T-helper 9 cell (primary cell): ENCODE measurements around the gene ABT1.
A peak's percentile ranks its signal among the peaks of the same experiment; 100 is the strongest.

ENCODE experiments used
- DNase-seq: peaks from one replicate; pipeline ENCODE4 v3.0.0-alpha.2; 2020

Gene ABT1

DNA sequence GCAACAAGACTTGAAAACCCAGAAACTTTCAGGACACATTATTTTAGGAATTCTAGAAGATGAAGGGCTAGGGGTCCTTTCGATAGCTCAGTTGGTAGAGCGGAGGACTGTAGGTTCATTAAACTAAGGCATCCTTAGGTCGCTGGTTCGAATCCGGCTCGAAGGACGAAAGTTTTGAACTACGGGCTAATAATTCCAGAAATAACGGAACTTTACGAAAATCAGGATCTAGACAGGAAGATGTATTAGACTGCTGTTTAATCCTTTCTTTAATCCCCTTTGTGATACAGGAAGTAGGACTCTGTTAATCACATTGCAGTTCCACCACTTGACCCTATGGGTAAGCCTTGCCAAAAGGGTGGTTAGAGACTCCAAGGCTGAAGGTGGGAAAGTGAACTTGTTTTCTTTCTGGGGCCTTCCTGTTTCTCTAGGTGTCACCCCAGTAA is 21.2 kb upstream of the ABT1 start:
- no peak for DNase-seq

DNA sequence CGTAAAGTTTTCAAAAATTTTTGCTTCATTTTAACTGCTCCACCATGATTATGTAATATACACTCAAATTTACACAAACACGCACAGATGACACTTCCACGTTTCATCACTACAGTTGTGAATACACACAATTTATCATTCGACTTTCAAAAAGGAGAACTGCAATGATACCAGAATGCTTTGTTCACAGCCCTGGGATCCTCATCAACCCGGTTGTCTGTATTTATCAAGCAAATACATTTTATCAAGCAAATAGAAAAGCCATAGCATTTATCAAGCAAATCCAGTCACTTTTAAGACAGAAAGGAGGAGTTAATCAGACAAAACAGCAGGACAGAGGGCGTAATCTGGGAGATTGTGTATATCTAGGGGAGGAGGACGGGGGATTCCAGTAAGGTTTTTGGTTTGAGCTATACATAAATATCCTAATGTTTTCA is 20.3 kb upstream of the ABT1 start:
- no peak for DNase-seq

DNA sequence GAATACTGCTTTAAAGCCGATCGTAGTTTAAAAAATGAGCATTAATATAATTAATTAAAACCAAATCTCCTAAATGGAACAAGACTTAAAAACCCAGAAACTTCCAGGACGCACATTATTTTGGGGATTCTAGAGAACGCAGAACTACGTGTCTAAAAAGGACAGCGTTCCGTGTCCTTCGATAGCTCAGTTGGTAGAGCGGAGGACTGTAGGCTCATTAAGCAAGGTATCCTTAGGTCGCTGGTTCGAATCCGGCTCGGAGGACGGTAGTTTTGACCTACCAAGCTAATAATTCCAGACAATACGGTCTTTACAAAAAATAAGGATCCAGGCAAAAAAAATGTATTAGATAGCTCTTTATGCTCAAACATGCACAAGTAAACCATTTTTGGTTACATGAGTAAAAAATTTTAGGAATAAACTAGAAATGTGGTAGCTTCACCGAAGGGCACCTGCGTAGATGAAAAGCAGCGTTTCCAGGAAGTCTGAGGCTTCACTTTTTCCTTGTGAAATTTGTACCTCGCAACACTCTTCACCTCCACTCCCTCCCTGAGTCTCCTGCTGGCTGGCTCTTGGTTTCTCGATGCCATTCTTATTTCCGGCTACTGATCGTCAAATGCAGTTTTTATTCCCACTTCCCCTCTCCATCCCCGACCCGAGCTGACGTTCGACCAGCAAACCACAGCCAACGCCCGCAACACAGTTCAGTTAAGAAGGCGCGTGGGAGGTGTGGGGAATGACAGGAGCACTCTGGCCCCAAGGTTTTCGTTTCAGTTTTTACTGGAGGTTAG is 19.6 kb upstream of the ABT1 start:
- DNase-seq: peak; percentile 49

DNA sequence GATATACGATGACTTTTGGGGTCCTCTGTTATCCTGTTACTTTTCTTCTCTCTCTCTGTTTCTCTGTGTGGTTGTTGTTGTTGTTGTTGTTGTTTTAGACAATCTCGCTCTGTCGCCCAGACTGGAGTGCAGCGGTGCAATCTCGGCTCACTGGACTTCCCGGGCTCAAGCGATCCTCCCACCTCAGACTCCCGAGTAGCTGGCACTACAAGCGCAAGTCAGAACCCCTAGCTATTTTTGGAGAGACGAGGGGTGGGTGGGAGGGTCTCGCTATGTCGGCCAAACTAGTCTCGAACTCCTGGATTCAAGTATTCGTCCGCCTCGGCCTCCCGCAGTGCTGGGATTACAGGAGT is 19.1 kb upstream of the ABT1 start:
- DNase-seq: no peak

DNA sequence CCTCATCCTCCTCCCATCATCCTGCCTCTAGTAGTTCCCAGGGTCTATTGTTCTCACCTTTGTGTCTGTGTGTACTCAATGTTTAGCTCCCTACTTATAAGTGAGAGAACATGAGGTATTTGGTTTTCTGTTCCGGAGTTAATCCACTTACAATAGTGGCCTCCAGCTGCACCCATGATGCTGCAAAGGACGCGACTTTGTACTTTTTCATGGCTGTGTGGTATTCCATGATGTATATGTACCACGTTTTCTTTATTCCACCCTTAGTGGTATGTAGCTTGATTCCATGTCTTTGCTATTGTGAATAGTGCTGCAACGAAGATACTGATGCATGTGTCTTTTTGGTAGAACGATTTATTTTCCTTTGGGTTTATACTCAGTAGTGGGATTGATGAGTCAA is 18.5 kb upstream of the ABT1 start:
- no peak for DNase-seq

DNA sequence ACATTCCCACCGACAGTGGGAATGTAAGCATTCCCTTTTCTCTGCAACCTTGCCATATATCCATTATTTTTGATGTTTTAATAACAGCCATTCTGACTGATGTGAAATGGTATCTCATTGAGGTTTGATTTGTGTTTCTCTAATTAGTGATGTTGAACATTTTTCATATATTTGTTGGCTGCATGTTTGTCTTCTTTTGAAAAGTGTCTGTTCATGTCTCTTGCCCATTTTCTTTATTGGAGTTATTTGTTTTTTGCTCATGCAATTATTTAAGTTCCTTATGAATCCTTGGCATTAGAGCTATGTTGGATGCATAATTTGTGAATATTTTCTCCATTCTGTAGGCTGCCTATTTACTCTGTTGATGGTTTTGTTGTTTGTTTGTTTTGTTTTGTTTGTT is 18.0 kb upstream of the ABT1 start:
- DNase-seq: no peak

DNA sequence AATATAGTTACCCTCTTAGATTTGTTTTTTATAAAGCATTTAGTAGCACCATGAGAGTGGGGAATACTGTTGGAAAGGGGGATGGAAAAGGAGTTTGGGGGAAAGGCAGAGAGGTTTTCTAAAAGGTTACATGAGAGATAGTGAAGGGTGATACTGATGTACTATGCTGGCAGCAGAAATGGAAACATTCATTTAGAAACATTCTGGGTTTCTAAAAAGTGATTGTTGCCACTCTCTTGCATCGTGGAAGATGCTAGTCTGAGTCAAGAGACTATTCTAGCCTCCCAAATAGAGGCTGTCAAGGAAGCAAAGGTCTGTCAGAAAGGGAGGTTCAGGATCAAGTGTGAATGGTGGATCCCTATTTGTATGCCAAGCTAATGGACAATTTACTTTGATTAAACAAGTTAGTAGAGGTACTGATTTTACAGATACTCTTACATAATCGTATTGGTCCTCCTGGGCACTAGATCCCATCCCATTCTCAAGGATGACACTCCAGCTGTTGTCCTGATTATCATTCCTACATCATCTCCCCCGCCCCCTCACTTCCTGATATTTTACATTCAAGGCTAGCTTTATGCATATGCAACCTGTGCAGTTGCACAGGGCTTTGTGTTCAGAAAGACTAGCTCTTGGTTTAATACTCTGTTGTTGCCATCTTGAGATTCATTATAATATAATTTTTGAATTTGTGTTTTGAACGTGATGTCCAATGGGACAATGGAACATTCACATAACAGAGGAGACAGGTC is 15.4 kb upstream of the ABT1 start:
- DNase-seq: no peak

DNA sequence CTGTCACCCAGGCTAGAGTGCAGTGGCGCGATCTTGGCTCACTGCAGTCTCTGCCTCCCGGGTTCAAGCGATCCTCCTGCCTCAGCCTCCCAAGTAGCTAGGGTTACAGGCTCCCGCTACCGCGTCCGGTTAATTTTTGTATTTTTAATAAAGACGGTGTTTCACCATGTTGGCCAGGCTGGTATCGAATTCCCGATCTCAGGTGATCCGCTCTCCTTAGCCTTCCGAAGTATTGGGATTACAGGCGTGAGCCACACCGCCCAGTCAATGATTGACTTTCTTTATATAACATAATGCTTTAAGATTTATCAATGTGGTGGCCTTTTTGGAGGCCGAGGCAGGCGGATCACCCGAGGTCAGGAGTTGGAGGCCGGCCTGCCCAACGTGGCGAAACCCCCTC is 7.8 kb upstream of the ABT1 start:
- no peak for DNase-seq

DNA sequence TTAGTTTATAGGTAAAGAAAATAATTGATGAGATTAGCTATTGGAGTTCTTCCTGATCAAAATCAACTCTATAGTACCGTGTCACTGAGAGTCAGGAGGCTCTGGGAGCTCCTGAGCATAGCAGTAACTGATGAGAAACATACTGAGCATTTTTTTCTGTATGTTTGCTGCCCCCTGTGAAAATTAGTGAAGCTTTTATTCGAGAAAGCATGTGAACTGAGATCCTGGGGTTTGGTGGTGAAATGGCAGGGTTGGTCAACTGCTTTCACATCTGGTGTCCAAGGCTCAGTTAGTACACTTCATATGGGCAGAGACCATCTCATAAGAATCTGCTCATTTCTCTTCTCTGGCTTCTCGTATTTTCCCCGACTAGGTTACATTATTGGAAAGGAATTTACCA is 4.1 kb upstream of the ABT1 start:
- DNase-seq: no peak

DNA sequence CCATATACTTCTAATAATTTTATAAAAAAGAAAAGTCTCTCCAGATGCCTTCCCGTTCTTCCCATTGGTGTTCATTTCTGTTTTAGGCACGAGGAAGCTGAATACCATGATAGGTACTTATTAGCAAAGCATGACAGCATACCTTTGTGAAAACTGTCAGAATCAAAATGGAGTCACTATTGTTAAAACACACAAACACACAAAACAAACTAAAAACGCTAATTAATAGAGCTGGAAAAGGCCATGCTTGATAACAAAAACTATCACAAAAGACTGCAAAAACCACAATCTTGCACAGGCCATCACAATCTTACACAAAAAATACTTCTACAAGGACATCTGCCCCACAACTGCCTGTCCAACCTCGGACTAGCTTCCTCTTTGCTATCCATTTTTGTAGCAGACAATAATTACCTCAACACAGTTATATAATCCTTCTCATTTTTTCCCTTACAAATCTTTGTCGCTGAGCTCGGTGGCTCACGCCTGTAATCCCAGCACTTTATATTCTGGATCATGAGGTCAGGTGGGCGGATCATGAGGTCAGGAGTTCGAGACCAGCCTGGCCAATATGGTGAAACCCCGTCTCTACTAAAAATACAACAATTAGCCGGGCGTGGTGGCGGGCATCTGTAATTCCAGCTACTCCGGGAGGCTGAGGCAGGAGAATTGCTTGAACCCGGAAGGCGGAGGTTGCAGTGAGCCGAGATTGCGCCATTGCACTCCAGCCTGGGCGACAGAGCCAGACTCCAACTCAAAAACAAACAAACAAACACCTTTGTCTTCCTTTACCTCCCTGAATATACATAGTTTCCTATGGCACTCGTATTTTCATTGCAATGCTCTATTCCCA is 3.2 kb upstream of the ABT1 start:
- no peak for DNase-seq

DNA sequence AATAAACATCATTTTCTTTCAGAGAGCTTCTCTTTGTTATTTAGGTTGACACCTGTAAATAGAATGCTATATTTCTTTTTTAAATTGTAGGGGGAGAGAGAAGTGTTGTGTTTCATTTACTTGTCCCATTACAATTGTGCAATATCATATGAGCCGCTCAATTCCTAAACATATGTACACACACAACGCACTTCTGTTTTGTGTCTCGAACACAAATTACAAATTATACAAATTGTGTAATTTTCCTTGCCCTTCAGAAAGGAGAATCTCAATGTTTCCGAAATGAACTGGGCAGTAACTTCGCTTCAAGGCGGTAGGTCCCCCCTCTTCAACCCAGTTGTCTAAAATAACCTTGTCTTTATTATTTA is 2.6 kb upstream of the ABT1 start:
- no peak for DNase-seq

DNA sequence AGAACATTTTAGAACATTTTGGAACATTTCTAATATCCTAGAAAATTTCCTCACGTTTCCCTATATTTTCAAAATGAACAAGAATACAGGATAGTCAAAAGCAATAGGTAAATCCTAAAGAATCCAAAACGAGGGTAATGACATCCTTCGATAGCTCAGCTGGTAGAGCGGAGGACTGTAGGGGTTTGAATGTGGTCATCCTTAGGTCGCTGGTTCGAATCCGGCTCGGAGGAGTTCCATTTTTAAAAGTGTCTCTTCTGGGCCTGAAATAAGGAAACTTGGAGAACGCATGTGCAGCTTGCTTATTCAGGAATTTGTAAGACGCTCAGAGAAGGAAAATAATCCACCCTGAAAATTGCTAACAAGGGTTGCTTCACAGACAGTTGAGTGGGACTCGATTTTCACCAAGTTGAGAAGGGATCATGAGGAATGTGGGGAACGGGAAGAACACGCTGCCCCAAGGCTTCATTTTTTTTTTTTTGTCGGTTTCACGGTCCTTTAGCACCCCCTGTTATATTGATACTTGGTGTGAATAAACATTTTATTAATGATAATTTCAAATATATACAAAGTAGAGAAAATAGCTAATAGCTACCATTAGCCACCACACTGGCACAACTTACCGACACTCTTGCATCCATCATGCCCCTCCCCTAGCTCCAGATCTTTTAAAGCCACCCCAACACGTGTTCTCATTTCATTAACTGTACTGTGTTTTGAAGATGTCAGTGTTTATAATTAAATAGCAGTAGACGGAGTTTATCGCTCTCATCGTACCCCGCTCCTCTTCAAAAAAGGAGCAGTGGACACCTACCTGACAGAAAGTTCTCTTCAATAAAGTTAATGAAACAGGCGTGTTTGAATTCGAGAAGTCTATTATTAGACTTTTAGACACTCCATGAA is 1.8 kb upstream of the ABT1 start:
- no peak for DNase-seq

DNA sequence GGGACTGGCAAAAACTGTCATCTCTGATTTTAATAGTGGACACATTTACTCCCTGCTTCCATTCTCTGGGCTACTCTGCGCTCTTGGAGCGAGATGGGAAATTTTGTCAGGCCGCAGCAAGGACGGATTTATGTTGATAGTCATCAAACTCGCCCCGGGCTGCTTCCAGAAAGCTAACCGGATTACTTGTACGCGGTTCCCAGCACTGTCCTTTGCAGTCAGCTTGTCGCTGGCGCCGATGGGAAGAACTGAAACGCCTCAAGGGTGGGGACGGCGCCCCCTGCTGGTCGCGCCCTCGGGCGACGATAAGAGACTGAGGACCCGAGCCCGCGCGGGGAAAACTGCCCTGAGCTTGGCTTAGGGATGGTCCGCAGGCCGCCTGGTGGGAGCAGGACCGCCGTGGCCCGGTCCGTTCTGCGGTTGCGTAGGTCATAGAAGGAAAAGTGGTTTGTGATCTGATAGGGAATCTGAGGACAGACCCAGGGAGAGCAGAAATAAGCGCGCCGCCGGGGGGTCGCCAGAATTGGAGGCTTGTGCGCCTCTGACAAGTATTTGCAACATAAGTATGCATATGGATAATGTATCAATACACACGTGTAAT is 984 bp upstream of the ABT1 start:
- peak; percentile 86 for DNase-seq

DNA sequence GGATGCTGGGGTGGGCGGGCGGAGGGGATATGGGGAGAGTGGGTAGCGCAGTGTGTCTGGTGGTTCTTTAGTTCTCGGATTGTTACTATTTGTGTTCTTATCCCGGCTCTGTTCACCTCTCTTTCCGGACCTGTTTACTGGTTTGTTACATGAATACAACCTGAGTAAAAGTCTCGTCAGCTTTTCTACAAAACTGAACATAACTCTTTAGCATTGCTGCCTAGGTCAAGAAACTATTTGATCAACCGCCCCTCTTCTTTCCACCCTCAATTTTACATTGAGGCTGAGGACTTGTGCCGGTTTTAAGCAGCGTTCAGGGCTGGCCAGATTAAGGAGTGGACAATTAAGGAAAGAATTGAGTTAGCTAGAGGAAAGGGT is 625 bp downstream of the ABT1 start:
- DNase-seq: no peak

DNA sequence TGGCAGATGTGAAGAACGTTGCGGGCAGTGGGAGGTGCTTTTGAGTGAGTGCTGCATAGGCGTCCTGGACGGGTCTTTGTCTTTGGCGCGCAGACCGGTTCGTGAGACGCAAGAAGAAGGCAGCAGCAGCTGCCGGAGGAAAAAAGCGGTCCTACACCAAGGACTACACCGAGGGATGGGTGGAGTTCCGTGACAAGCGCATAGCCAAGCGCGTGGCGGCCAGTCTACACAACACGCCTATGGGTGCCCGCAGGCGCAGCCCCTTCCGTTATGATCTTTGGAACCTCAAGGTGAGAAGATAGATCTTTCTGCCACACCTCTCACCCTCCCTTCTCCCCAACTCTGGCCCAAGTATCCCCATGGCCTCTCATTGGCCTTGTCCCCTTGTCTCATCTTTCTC is 1.1 kb downstream of the ABT1 start:
- DNase-seq: no peak

DNA sequence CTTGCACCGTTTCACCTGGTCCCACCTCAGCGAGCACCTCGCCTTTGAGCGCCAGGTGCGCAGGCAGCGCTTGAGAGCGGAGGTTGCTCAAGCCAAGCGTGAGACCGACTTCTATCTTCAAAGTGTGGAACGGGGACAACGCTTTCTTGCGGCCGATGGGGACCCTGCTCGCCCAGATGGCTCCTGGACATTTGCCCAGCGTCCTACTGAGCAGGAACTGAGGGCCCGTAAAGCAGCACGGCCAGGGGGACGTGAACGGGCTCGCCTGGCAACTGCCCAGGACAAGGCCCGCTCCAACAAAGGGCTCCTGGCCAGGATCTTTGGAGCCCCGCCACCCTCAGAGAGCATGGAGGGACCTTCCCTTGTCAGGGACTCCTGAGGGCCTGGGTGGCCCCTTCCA is 1.5 kb downstream of the ABT1 start:
- no peak for DNase-seq

DNA sequence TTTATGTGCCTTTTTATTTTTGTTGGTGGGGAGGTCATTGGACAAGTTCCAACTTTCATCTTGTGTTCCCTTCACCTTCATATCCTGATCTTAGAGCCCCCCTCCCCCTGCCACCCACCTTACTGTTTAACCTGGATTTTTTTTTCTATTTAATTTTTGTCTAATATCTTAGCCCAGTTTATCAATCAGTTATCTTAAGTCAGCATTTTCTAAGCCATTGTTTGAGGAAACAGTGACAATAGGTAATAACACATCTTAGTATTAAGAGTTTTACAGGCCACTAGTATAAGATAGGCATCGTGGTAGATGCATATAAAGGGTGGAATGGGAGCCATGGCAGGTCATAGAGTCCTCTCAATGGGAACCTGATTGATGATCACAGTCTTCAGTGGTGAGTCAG is 2.4 kb downstream of the ABT1 start:
- no peak for DNase-seq

DNA sequence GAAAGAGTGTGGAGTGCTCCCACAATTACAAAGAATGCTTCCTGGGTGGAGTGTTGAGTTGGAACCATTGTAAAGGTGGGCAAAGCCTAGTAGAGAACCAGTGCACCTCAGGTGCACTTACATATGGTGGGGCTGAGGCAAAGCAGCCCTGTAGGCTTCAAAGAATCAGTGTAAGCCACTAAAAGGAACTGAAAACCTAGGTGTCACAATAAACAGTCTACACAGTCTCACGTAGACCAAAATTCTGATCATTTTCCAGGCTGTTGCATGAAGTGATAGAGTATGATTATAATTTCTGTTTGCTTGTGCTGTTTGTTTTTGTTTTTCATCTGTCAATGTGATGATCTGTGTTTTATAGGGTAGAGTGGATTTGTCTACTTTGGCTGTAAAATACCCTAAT is 2.8 kb downstream of the ABT1 start:
- DNase-seq: no peak

DNA sequence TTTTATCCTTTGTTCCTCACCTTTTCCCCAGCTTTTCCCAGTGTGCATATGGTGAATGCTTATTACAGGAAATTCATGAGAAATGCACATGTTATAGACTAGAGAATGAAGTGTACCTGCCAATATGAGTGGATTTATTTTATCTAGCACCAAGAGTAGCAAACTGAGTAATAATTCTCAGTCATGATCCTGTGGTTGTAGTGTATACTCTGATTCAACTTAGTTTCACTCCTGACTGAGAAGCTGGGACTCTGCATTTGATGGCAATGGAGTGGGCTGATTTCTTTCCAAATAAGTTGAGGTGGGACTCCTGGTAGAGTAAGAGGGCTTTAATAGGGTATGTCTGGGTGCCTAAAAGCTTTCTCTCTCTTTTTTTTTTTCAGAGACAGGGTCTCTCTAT is 4.0 kb downstream of the ABT1 start:
- no peak for DNase-seq

DNA sequence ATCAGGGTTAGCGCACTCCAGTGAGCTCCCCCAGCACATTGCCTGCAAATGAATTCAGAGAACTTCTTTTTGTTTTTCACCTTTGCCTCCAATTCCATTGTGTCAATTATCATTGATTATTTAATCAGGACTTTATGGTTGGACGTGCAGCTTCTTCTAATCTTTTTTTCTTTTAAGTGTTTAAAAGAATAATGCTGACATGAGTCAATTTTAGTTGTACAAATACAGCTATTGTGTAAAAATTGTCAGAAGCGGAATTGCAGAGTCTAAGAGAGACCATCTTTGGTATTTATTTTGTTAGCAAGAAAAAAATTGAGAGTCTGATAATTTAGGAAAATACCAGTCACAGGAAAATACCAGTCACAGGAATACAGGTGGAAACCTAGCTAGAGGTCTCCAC is 5.5 kb downstream of the ABT1 start:
- DNase-seq: no peak

DNA sequence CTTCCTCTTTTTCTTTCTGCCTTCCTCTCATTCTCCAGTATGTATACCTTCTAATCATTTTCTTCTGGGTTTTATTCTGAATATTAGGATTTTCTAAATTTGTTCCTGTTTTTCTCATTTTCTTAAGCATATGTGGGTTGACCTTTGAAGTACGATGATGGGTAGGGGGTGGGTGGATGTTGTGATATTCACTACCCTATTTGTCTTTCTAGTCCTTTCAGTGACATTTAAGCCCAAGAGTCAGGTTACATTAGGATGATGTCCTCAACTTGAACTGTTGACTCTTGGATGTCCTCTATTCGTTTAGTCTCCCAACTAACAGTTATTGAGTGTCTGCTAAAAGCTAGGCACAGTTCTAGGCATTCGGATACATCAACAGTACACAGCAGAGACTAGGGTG is 7.3 kb downstream of the ABT1 start:
- DNase-seq: no peak

DNA sequence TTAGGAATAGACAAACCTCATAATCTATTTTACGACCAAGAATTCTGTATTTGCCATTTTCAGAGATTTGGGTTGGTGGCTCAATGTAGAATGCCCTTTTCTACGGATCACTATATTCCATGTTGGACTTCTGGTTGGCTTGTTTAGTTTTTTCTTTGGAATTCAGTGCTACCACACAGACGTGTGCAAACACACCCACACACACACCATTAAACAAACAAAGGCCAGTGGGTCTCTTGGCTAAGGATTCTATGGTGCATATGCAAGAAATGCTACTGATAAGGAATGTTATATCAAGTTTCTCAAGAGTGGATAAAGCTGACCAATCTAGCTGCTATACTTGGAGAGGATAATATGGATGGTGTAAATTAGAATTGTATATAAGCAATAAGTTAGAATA is 8.0 kb downstream of the ABT1 start:
- no peak for DNase-seq
